Effector CD8-positive, alpha-beta T cell (primary cell): ENCODE data around the gene PRCD.

Experiments used
- DNase-seq: peaks from one replicate; lab custom pipeline; 2025; lab: John Stamatoyannopoulos, UW
- total RNA-seq, 4 experiments: gene quantifications; one replicate each; lab custom pipeline; 2026; lab: John Stamatoyannopoulos, UW

Gene PRCD
- 0 to 0.49 (median 0.30) reads per million in 4 experiments for total RNA-seq

GRCh38 chr17:76539631-76540271 is at the start of gene PRCD:
PRCD (plus strand) TSS chr17:76540044; CDS start chr17:76540142, 98 bp downstream.
- no peak for DNase-seq

- no peak for DNase-seq
Measured at GRCh38 chr17:76490112-76490710, 49.6 kb upstream of the PRCD start.

GRCh38 chr17:76491271-76492122 is 48.3 kb upstream of the PRCD start:
- DNase-seq: no peak

- DNase-seq: no peak
Measured at GRCh38 chr17:76492123-76492988, 47.5 kb upstream of the PRCD start.

GRCh38 chr17:76492989-76493501 is 46.8 kb upstream of the PRCD start:
- no peak for DNase-seq

- DNase-seq: no peak
Measured at GRCh38 chr17:76493505-76494167, 46.2 kb upstream of the PRCD start.

- DNase-seq: no peak
Measured at GRCh38 chr17:76495663-76496400, 44.0 kb upstream of the PRCD start.

- no peak for DNase-seq
Measured at GRCh38 chr17:76496464-76496863, 43.4 kb upstream of the PRCD start.

GRCh38 chr17:76497699-76497978 is 42.2 kb upstream of the PRCD start:
- no peak for DNase-seq

- DNase-seq: no peak
Measured at GRCh38 chr17:76497979-76498875, 41.6 kb upstream of the PRCD start.

- DNase-seq: no peak
Measured at GRCh38 chr17:76498876-76499251, 41.0 kb upstream of the PRCD start.

GRCh38 chr17:76499267-76499667 is 40.6 kb upstream of the PRCD start:
- DNase-seq: no peak

GRCh38 chr17:76500074-76500746 is 39.6 kb upstream of the PRCD start:
- DNase-seq: no peak

- DNase-seq: no peak
Measured at GRCh38 chr17:76500747-76501017, 39.2 kb upstream of the PRCD start.

GRCh38 chr17:76501018-76501826 is 38.6 kb upstream of the PRCD start, which contains the start of gene RHBDF2:
RHBDF2 (minus strand) TSS chr17:76501423; CDS start chr17:76481524, 19,899 bp downstream.
- DNase-seq: peak; percentile 91

- no peak for DNase-seq
Measured at GRCh38 chr17:76501827-76502307, 38.0 kb upstream of the PRCD start.

- no peak for DNase-seq
Measured at GRCh38 chr17:76502341-76503211, 37.3 kb upstream of the PRCD start.
